Thyroid gland (tissue), 4 donors: Measurements from ENCODE around the gene ACAD9. TPM values are rescaled to one million over a fixed set of nuclear protein-coding genes. Genes with fewer than 3 reads are reported as not detected.

Source experiments
- DNase-seq, 2 donors: peaks; one replicate each; pipeline ENCODE4 v3.0.0-alpha.2; 2019
- H3K27ac ChIP-seq, 3 donors: fragments of 200-600 bp; sonication (generic); 1 replicate in 2 of 3; 2 replicates in 1 of 3; pipeline ENCODE4 v1.5.1; 2016 to 2019; ENCODE audit warnings: mild to moderate bottlenecking in 1 of 3, moderate library complexity in 1 of 3
- H3K27me3 ChIP-seq: fragments of 200-600 bp; sonication (generic); one replicate; pipeline ENCODE4 v1.5.1; 2019
- H3K36me3 ChIP-seq, 2 donors: fragments of 200-600 bp; sonication (generic); one replicate each; pipeline ENCODE4 v1.5.1; 2016 to 2019
- H3K4me1 ChIP-seq, 2 donors: fragments of 200-600 bp; sonication (generic); one replicate each; pipeline ENCODE4 v1.5.1; 2017 to 2019
- H3K4me3 ChIP-seq, 3 donors: fragments of 200-600 bp; sonication (generic); replicated peaks in 1 of 3; 1 replicate in 2 of 3; 2 replicates in 1 of 3; pipeline ENCODE4 v1.5.1; 2016; ENCODE audit warnings: mild to moderate bottlenecking in 1 of 3
- H3K9me3 ChIP-seq: fragments of 200-600 bp; sonication (generic); one replicate; pipeline ENCODE4 v1.5.1; 2017
- CTCF ChIP-seq, 6 experiments: fragments of 200-600 bp in 3 of 6; fragments of 450-650 bp in 3 of 6; sonication (generic) in 3 of 6; IDR thresholded peaks; one replicate each; pipeline ENCODE4 v1.5.1; 2016 to 2019; ENCODE audit warnings: antibody characterized with exemption in 6 of 6, mild to moderate bottlenecking in 2 of 6, inconsistent platforms in 1 of 6, moderate library complexity in 1 of 6
- POLR2A ChIP-seq, 2 donors: fragments of 450-650 bp; IDR thresholded peaks; one replicate each; pipeline ENCODE4 v1.6.1; 2017; ENCODE audit warnings: antibody characterized with exemption in 2 of 2, mild to moderate bottlenecking in 2 of 2, moderate library complexity in 1 of 2
- WGBS, 2 donors: methylation state at CpG; one replicate each; pipeline ENCODE4 v1.1.5; 2017; 5-methylcytosine and 5-hydroxymethylcytosine counted together
- intact Hi-C: fragments of 100-400 bp; cut with DNase I; formaldehyde crosslinking; loops from one replicate; pipeline ENCODE4 v1.15.1; 2023
- total RNA-seq, 4 donors: library from RNA; depleted of rRNA; stranded (reverse); fragments of >200 nt; gene quantifications; one replicate each; pipeline ENCODE4 v1.2.3, GENCODE V29; 2016

The ACAD9 gene
- total RNA-seq, 4 donors from 2014 or later: 38.4 to 78.8 (median 61.0) TPM

GRCh38 chr3:128929364-128929763 lies 49.9 kb downstream of the ACAD9 start:
- Histone ChIP-seq H3K4me3 (no peak overlapping the region), H3K27ac (no peak overlapping the region), H3K9me3 (no peaks in the 10 kb centered on the region), H3K36me3 (no peaks in the 10 kb centered on the region), H3K27me3 (no peaks in the 10 kb centered on the region), H3K4me1 (no peaks in the 10 kb centered on the region)
- DNase-seq: no peak
- 83 to 94% methylated on average over 3 of the region's 3 CpGs for WGBS, 2 donors
- intact Hi-C loops: no loop called here
- TF ChIP-seq POLR2A (IDR thresholded peaks at IDR 0.05): no peak
- TF ChIP-seq CTCF (IDR thresholded peaks at IDR 0.05): no peak

GRCh38 chr3:128931046-128931445 lies 51.6 kb downstream of the ACAD9 start:
- TF ChIP-seq CTCF (IDR thresholded peaks at IDR 0.05) (no peak), POLR2A (IDR thresholded peaks at IDR 0.05) (no peak)
- no peaks in the 10 kb centered on the region for H3K27me3 ChIP-seq
- intact Hi-C loops: no loop called here
- no peaks in the 10 kb centered on the region for H3K36me3 ChIP-seq
- H3K4me1 ChIP-seq: no peaks in the 10 kb centered on the region
- no peak for DNase-seq
- no peaks in the 10 kb centered on the region for H3K9me3 ChIP-seq
- WGBS, 2 donors: 83 to 91% methylated on average over 10 of the region's 10 CpGs
- H3K27ac ChIP-seq: no peak overlapping the region
- H3K4me3 ChIP-seq: no peak overlapping the region

- Histone ChIP-seq H3K4me3 (no peak overlapping the region), H3K36me3 (no peaks in the 10 kb centered on the region), H3K4me1 (no peaks in the 10 kb centered on the region), H3K27ac (no peak overlapping the region), H3K9me3 (no peaks in the 10 kb centered on the region), H3K27me3 (no peaks in the 10 kb centered on the region)
- no peak for TF ChIP-seq CTCF (IDR thresholded peaks at IDR 0.05)
- TF ChIP-seq POLR2A (IDR thresholded peaks at IDR 0.05): no peak
- DNase-seq: no peak
- intact Hi-C loops: no loop called here
- 66 to 74% methylated on average over 10 to 12 of the region's 12 CpGs for WGBS, 2 donors
Observed at GRCh38 chr3:128932516-128933212, 53.2 kb downstream of the ACAD9 start.

- Histone ChIP-seq H3K27ac (no peak overlapping the region), H3K4me1 (no peaks in the 10 kb centered on the region), H3K9me3 (no peaks in the 10 kb centered on the region), H3K36me3 (no peaks in the 10 kb centered on the region), H3K4me3 (no peak overlapping the region), H3K27me3 (no peaks in the 10 kb centered on the region)
- 70 to 80% methylated on average over 7 to 9 of the region's 9 CpGs for whole genome bisulfite sequencing, 2 donors
- TF ChIP-seq POLR2A (IDR thresholded peaks at IDR 0.05) (no peak), CTCF (IDR thresholded peaks at IDR 0.05) (no peak)
- intact Hi-C loops: no loop called here
- DNase-seq: no peak
Observed at GRCh38 chr3:128933213-128933921, 53.9 kb downstream of the ACAD9 start.

GRCh38 chr3:128933922-128934253 lies 54.5 kb downstream of the ACAD9 start:
- no peak overlapping the region for H3K27ac ChIP-seq
- TF ChIP-seq CTCF (IDR thresholded peaks at IDR 0.05) (no peak), POLR2A (IDR thresholded peaks at IDR 0.05) (no peak)
- no peaks in the 10 kb centered on the region for H3K36me3 ChIP-seq
- WGBS, 2 donors: 77 to 88% methylated on average over 2 of the region's 2 CpGs
- DNase-seq: no peak
- H3K4me1 ChIP-seq: no peaks in the 10 kb centered on the region
- H3K27me3 ChIP-seq: no peaks in the 10 kb centered on the region
- intact Hi-C loops: no loop called here
- no peak overlapping the region for H3K4me3 ChIP-seq
- H3K9me3 ChIP-seq: no peaks in the 10 kb centered on the region
